Neuronal stem cell (in vitro differentiated cells): ENCODE results near the gene ZNF780A.

Experiments used
- DNase-seq: peaks from one replicate; pipeline ENCODE4 v3.0.0-alpha.2; 2013; ENCODE audit warnings: low spot score
- H2AFZ ChIP-seq: one replicate; pipeline ENCODE4 v1.6.1; 2013; ENCODE audit warnings: mild to moderate bottlenecking, low read length, inconsistent platforms
- H2AK5ac ChIP-seq: 2 replicates; pipeline ENCODE4 v1.6.1; 2013; ENCODE audit warnings: low read depth, mild to moderate bottlenecking, inconsistent platforms, low read length, moderate library complexity, mixed read lengths
- H2BK120ac ChIP-seq: 2 replicates; pipeline ENCODE4 v1.6.1; 2013; ENCODE audit warnings: low read depth, mild to moderate bottlenecking, inconsistent platforms, low read length, moderate library complexity, mixed read lengths
- H2BK12ac ChIP-seq: one replicate; pipeline ENCODE4 v1.6.1; 2013; ENCODE audit warnings: low read length, inconsistent platforms
- H2BK15ac ChIP-seq: 2 replicates; pipeline ENCODE4 v1.6.1; 2013; ENCODE audit warnings: mild to moderate bottlenecking, low read length, inconsistent platforms, mixed read lengths
- H2BK5ac ChIP-seq: one replicate; pipeline ENCODE4 v1.6.1; 2013; ENCODE audit warnings: inconsistent platforms, mild to moderate bottlenecking, low read length, moderate library complexity
- H3K14ac ChIP-seq: one replicate; pipeline ENCODE4 v1.6.1; 2013; ENCODE audit warnings: low read length, inconsistent platforms
- H3K18ac ChIP-seq: 2 replicates; pipeline ENCODE4 v1.6.1; 2013; ENCODE audit warnings: low read length, inconsistent platforms
- H3K23ac ChIP-seq: 2 replicates; pipeline ENCODE4 v1.6.1; 2013; ENCODE audit warnings: low read depth, mild to moderate bottlenecking, mixed read lengths, low read length, inconsistent platforms; ENCODE audit not compliant: poor library complexity
- H3K27ac ChIP-seq: replicated peaks from 3 replicates; pipeline ENCODE4 v1.5.1; 2013; ENCODE audit warnings: low read length, inconsistent platforms
- H3K27me3 ChIP-seq, 3 experiments: 2 replicates each; pipeline ENCODE4 v1.6.1; 2013; ENCODE audit warnings: low read length in 3 of 3, mild to moderate bottlenecking in 2 of 3, inconsistent platforms in 1 of 3, low read depth in 1 of 3, mixed read lengths in 1 of 3, moderate library complexity in 1 of 3; ENCODE audit not compliant: control insufficient read depth in 3 of 3, insufficient read depth in 3 of 3
- H3K36me3 ChIP-seq, 2 donors: replicated peaks in 1 of 2; 2 replicates each; pipeline ENCODE4 v1.6.1; 2013; ENCODE audit warnings: low read length in 2 of 2; ENCODE audit not compliant: control insufficient read depth in 2 of 2, insufficient read depth in 2 of 2
- H3K4ac ChIP-seq: 2 replicates; pipeline ENCODE4 v1.6.1; 2013; ENCODE audit warnings: inconsistent platforms, mild to moderate bottlenecking, low read length, moderate library complexity
- H3K4me1 ChIP-seq, 2 donors: 1 replicate in 1 of 2; 2 replicates in 1 of 2; pipeline ENCODE4 v1.6.1; 2013; ENCODE audit warnings: low read length in 2 of 2, low read depth in 1 of 2; ENCODE audit not compliant: control insufficient read depth in 2 of 2, insufficient read depth in 1 of 2
- H3K4me2 ChIP-seq: one replicate; pipeline ENCODE4 v1.6.1; 2013; ENCODE audit warnings: mild to moderate bottlenecking, low read length, inconsistent platforms; ENCODE audit not compliant: insufficient read depth, poor library complexity, severe bottlenecking
- H3K4me3 ChIP-seq, 2 donors: 2 replicates each; pipeline ENCODE4 v1.5.1; 2013; ENCODE audit warnings: low read length in 2 of 2, mild to moderate bottlenecking in 2 of 2, inconsistent platforms in 1 of 2, moderate library complexity in 1 of 2
- H3K79me1 ChIP-seq: one replicate; pipeline ENCODE4 v1.6.1; 2013; ENCODE audit warnings: low read depth, mild to moderate bottlenecking, inconsistent platforms, low read length, moderate library complexity
- H3K9ac ChIP-seq: one replicate; pipeline ENCODE4 v1.6.1; 2013; ENCODE audit warnings: mild to moderate bottlenecking, low read depth, low read length, inconsistent platforms; ENCODE audit not compliant: poor library complexity
- H3K9me3 ChIP-seq, 2 donors: replicated peaks in 1 of 2; 2 replicates each; pipeline versions ENCODE3 to v1.6.1; 2013; ENCODE audit warnings: low read length in 2 of 2, mild to moderate bottlenecking in 2 of 2, inconsistent platforms in 1 of 2, low read depth in 1 of 2, mixed read lengths in 1 of 2, moderate library complexity in 1 of 2; ENCODE audit not compliant: control insufficient read depth in 2 of 2, insufficient read depth in 1 of 2
- H4K8ac ChIP-seq: one replicate; pipeline ENCODE4 v1.6.1; 2013; ENCODE audit warnings: low read depth, mild to moderate bottlenecking, inconsistent platforms, low read length, moderate library complexity
- H4K91ac ChIP-seq: one replicate; pipeline ENCODE4 v1.6.1; 2013; ENCODE audit warnings: low read length, low read depth, mild to moderate bottlenecking, inconsistent platforms; ENCODE audit not compliant: poor library complexity
- WGBS, 2 donors: extraction: QIAGEN DNeasy Blood & Tissue Kit; methylation state at CpG; one replicate each; pipeline ENCODE4 v1.1.7; 2013; ENCODE audit warnings: missing lambda C conversion rate in 2 of 2, mixed read lengths in 1 of 2; ENCODE audit not compliant: insufficient read length in 2 of 2, insufficient replicate concordance in 1 of 2; ENCODE audit errors: extremely low coverage in 2 of 2; 5-methylcytosine and 5-hydroxymethylcytosine counted together

The ZNF780A gene

GRCh38 chr19:40033989-40034560 lies 56.7 kb downstream of the ZNF780A start:
- Histone ChIP-seq H2BK12ac (no peak overlapping the region), H3K79me1 (no peaks in the 10 kb centered on the region), H4K91ac (no peak overlapping the region), H2AFZ (no peak overlapping the region), H4K8ac (no peak overlapping the region), H2AK5ac (no peak overlapping the region), H3K4ac (no peak overlapping the region), H3K9me3 (peaks cover 19 to 79% of the 10 kb centered on the region in 2 donors), H3K4me1 (no peaks in the 10 kb centered on the region), H2BK120ac (no peak overlapping the region), H3K4me2 (no peak overlapping the region), H3K4me3 (no peak overlapping the region), H3K36me3 (peaks cover 2 to 28% of the 10 kb centered on the region in 2 donors), H3K14ac (no peak overlapping the region), H3K9ac (no peak overlapping the region), H3K27me3 (no peaks in the 10 kb centered on the region), H2BK5ac (no peak overlapping the region), H3K27ac (no peak overlapping the region), H3K18ac (no peak overlapping the region), H3K23ac (no peak overlapping the region), H2BK15ac (no peak overlapping the region)
- DNase-seq, result no peak
- WGBS, 2 donors, result no CpG with 5 or more reads among the region's 2 CpGs

- H3K27ac ChIP-seq, result no peak overlapping the region
- H2BK12ac ChIP-seq, result no peak overlapping the region
- H3K23ac ChIP-seq, result no peak overlapping the region
- peaks cover 27 to 77% of the 10 kb centered on the region in 2 donors for H3K9me3 ChIP-seq
- no peaks in the 10 kb centered on the region for H3K79me1 ChIP-seq
- H3K4me2 ChIP-seq, result no peak overlapping the region
- H2BK120ac ChIP-seq, result no peak overlapping the region
- DNase-seq, result no peak
- H3K14ac ChIP-seq, result no peak overlapping the region
- H3K9ac ChIP-seq, result no peak overlapping the region
- H3K27me3 ChIP-seq, result no peaks in the 10 kb centered on the region
- no peak overlapping the region for H2BK5ac ChIP-seq
- H3K18ac ChIP-seq, result no peak overlapping the region
- H3K36me3 ChIP-seq, result no peaks in the 10 kb centered on the region
- H3K4me1 ChIP-seq, result no peaks in the 10 kb centered on the region
- H3K4ac ChIP-seq, result no peak overlapping the region
- H4K91ac ChIP-seq, result no peak overlapping the region
- H4K8ac ChIP-seq, result no peak overlapping the region
- no peak overlapping the region for H2AFZ ChIP-seq
- H2AK5ac ChIP-seq, result no peak overlapping the region
- WGBS, 2 donors, result no CpG with 5 or more reads among the region's 5 CpGs
- H2BK15ac ChIP-seq, result no peak overlapping the region
- no peak overlapping the region for H3K4me3 ChIP-seq
Measured at GRCh38 chr19:40026597-40026970, 64.2 kb downstream of the ZNF780A start.

DNA sequence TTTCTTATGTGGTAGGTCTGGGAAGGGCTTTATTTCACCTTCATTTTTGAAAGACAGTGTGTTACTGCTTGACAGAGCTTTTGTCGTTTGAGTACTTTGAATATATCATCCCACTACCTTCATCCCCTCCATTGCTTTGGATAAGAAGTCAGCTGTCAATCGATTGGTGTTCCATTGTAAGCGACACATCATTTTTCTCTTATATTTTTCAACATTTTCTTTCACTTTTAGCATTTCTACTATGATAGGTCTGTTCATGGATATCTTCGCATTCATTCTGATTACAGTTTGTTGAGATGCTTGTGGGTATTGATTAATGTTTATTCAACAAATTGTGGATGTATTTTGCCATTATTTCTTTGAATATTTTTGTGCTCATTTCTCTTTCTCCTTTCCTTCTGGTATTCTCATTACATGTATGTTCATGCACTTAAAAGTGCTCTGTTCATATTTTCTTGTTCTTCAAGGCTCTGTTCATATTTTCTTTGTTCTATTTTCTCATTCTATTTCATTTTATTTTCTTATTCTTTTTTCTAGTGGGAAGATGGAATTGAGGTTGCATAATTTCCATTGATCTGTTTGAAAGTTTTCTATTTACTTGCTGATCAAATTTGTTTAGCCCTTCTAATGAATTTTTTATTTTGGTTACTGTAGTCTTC lies 64.7 kb downstream of the ZNF780A start:
- H3K79me1 ChIP-seq, result no peaks in the 10 kb centered on the region
- H3K18ac ChIP-seq, result no peak overlapping the region
- H4K8ac ChIP-seq, result no peak overlapping the region
- no peak overlapping the region for H3K4me3 ChIP-seq
- H2BK5ac ChIP-seq, result no peak overlapping the region
- no peak overlapping the region for H2AFZ ChIP-seq
- no peak overlapping the region for H2BK15ac ChIP-seq
- no peak overlapping the region for H2BK120ac ChIP-seq
- no peak overlapping the region for H2AK5ac ChIP-seq
- H3K4ac ChIP-seq, result no peak overlapping the region
- H4K91ac ChIP-seq, result no peak overlapping the region
- no peak overlapping the region for H3K27ac ChIP-seq
- H3K4me1 ChIP-seq, result no peaks in the 10 kb centered on the region
- no peak overlapping the region for H2BK12ac ChIP-seq
- no peak for DNase-seq
- H3K36me3 ChIP-seq, result no peaks in the 10 kb centered on the region
- H3K9me3 ChIP-seq, result peaks cover 25 to 72% of the 10 kb centered on the region in 2 donors
- no peak overlapping the region for H3K4me2 ChIP-seq
- no peaks in the 10 kb centered on the region for H3K27me3 ChIP-seq
- no peak overlapping the region for H3K23ac ChIP-seq
- no peak overlapping the region for H3K9ac ChIP-seq
- WGBS, 2 donors, result no CpG with 5 or more reads among the region's 4 CpGs
- no peak overlapping the region for H3K14ac ChIP-seq

GRCh38 chr19:40023969-40024368 lies 66.8 kb downstream of the ZNF780A start:
- Histone ChIP-seq H2AFZ (no peak overlapping the region), H3K9me3 (peaks cover 22 to 53% of the 10 kb centered on the region in 2 donors), H2BK120ac (no peak overlapping the region), H3K4me1 (no peaks in the 10 kb centered on the region), H3K4ac (no peak overlapping the region), H3K18ac (no peak overlapping the region), H2AK5ac (no peak overlapping the region), H3K14ac (no peak overlapping the region), H3K4me3 (no peak overlapping the region), H2BK5ac (no peak overlapping the region), H3K23ac (no peak overlapping the region), H2BK12ac (no peak overlapping the region), H3K27ac (no peak overlapping the region), H3K4me2 (no peak overlapping the region), H3K79me1 (no peaks in the 10 kb centered on the region), H3K27me3 (no peaks in the 10 kb centered on the region), H2BK15ac (no peak overlapping the region), H4K8ac (no peak overlapping the region), H3K36me3 (no peaks in the 10 kb centered on the region), H4K91ac (no peak overlapping the region), H3K9ac (no peak overlapping the region)
- no peak for DNase-seq
- WGBS, 2 donors, result no CpG with 5 or more reads among the region's 3 CpGs
